Nephron progenitor cell (in vitro differentiated cells): ENCODE measurements around the gene IL1A.

Experiments used
- DNase-seq: peaks from one replicate; pipeline ENCODE4 v3.0.0; 2021
- H3K27ac Mint-ChIP-seq: 2 replicates; pipeline ENCODE4 v1.8.0; 2021; ENCODE audit warnings: mild to moderate bottlenecking, moderate library complexity, mixed read lengths
- H3K27me3 Mint-ChIP-seq: 2 replicates; pipeline ENCODE4 v1.8.0; 2021; ENCODE audit warnings: mild to moderate bottlenecking, low read depth, mixed read lengths; ENCODE audit not compliant: poor library complexity
- H3K36me3 Mint-ChIP-seq: 2 replicates; pipeline ENCODE4 v1.8.0; 2021; ENCODE audit warnings: low read depth, mixed read lengths
- H3K4me1 Mint-ChIP-seq: 2 replicates; pipeline ENCODE4 v1.8.0; 2021; ENCODE audit warnings: mixed read lengths
- H3K4me3 Mint-ChIP-seq: 2 replicates; pipeline ENCODE4 v1.8.0; 2021; ENCODE audit warnings: mild to moderate bottlenecking, moderate library complexity, mixed read lengths
- H3K9me3 Mint-ChIP-seq: 2 replicates; pipeline ENCODE4 v1.8.0; 2021; ENCODE audit warnings: mild to moderate bottlenecking, moderate library complexity, mixed read lengths
- TF ChIP-seq, protein P1 (sequence below): fragments of 200-600 bp; sonication (generic); IDR thresholded peaks from 2 replicates; pipeline ENCODE4 v1.5.0; 2021; ENCODE audit warnings: antibody characterized with exemption

The IL1A gene

DNA sequence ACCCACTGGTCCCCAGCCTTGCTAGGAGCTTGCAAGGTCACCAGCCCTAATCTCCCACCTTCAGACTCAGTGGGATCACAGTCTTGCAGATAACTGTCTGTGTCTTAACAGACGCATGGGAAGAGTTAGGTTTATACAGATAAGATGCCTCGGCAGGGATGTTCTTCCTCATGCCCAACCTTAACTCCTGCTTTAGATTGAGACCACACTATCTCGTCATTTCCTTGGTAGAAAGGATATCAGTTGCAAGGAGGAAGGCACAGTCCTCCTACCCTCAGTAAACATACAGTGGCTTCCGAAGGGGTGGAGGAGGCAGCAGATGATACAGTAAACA lies 56.3 kb downstream of the IL1A start:
- no peak for DNase-seq
- Mint-ChIP-seq H3K36me3 (no peaks in the 10 kb centered on the region), H3K27ac (no peak overlapping the region), H3K4me3 (no peak overlapping the region), H3K9me3 (no peaks in the 10 kb centered on the region), H3K27me3 (peaks cover 20% of the 10 kb centered on the region), H3K4me1 (no peaks in the 10 kb centered on the region)
- TF ChIP-seq, protein P1, sequence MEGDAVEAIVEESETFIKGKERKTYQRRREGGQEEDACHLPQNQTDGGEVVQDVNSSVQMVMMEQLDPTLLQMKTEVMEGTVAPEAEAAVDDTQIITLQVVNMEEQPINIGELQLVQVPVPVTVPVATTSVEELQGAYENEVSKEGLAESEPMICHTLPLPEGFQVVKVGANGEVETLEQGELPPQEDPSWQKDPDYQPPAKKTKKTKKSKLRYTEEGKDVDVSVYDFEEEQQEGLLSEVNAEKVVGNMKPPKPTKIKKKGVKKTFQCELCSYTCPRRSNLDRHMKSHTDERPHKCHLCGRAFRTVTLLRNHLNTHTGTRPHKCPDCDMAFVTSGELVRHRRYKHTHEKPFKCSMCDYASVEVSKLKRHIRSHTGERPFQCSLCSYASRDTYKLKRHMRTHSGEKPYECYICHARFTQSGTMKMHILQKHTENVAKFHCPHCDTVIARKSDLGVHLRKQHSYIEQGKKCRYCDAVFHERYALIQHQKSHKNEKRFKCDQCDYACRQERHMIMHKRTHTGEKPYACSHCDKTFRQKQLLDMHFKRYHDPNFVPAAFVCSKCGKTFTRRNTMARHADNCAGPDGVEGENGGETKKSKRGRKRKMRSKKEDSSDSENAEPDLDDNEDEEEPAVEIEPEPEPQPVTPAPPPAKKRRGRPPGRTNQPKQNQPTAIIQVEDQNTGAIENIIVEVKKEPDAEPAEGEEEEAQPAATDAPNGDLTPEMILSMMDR: no peak

DNA sequence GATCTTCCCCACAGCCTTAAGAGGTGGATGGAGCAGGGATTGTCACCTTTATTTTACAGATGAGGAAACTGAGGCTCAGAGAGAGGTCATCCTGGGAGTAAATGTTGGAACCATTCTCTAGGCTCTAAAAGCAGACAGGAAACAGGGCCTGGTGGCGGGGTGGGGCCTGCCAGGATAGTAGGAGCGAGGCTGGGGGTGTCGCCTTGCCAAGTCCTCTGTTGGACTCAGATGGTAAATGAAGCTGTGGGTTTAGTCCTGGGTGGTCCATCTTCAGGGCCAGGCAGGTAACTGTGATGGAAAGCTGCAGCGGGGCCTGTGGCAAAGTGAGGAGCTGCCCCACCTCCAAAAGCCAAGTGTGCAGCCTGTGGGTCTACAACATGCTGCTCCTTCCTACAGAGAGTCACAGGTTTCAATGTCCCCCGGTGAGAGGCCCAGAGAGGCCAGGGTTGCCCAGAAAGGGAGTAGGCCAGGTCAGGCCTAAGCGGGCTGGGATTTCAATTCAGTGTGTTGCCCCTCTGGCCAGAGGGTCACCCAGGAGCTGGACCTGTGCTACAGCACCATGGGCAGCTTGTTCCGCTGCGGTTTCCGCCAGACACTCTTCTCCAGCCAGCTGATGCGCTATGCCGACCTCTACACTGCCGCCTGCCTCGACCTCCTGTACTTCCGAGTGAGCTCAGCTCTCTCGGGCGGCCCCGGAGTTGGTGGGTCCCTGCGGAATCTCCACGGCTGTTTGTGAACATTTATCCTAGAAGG lies 56.8 kb downstream of the IL1A start:
- H3K36me3 Mint-ChIP-seq: no peaks in the 10 kb centered on the region
- no peaks in the 10 kb centered on the region for H3K9me3 Mint-ChIP-seq
- TF ChIP-seq, protein P1: no peak
- no peak for DNase-seq
- H3K27ac Mint-ChIP-seq: no peak overlapping the region
- no peaks in the 10 kb centered on the region for H3K4me1 Mint-ChIP-seq
- H3K27me3 Mint-ChIP-seq: peaks cover 20% of the 10 kb centered on the region
- H3K4me3 Mint-ChIP-seq: no peak overlapping the region

DNA sequence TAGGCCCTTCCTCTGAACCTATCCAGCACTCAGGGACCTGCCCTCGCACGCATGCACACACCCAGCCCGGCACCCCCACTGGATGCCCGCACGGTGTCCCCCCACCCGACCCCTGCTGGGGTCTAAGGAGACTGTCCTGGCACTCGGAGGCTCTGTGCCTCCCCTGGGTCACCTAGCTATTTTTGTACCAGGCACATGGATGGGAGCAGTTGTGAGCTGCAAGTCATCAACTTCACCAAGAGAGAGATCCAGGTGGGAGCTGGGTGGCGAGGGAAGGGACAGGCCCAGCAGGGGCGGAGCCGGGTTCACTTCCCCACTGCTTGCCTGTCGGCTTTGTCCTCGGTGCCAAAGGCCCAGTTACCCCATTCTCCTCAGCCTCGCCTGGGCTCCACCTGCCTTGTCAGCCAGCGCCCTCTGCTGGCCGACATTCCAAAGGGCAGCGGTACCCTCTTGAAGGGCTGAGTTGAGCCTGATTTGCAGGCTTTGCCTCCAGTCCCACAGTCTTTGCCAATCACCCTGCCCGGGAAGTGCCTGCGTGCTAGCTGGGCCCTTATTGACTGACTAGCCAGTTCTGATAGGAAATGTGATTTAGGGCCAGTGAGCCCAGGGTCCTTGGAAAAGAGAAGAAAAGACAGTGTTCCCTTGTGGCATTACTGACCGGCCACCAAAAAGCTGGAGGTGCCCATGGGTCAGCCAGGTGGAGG lies 57.7 kb downstream of the IL1A start:
- no peaks in the 10 kb centered on the region for H3K9me3 Mint-ChIP-seq
- H3K27me3 Mint-ChIP-seq: peaks cover 20% of the 10 kb centered on the region
- TF ChIP-seq, protein P1: peak; percentile 98
- H3K4me1 Mint-ChIP-seq: no peaks in the 10 kb centered on the region
- H3K36me3 Mint-ChIP-seq: no peaks in the 10 kb centered on the region
- no peak overlapping the region for H3K27ac Mint-ChIP-seq
- no peak overlapping the region for H3K4me3 Mint-ChIP-seq
- DNase-seq: peak; percentile 90

DNA sequence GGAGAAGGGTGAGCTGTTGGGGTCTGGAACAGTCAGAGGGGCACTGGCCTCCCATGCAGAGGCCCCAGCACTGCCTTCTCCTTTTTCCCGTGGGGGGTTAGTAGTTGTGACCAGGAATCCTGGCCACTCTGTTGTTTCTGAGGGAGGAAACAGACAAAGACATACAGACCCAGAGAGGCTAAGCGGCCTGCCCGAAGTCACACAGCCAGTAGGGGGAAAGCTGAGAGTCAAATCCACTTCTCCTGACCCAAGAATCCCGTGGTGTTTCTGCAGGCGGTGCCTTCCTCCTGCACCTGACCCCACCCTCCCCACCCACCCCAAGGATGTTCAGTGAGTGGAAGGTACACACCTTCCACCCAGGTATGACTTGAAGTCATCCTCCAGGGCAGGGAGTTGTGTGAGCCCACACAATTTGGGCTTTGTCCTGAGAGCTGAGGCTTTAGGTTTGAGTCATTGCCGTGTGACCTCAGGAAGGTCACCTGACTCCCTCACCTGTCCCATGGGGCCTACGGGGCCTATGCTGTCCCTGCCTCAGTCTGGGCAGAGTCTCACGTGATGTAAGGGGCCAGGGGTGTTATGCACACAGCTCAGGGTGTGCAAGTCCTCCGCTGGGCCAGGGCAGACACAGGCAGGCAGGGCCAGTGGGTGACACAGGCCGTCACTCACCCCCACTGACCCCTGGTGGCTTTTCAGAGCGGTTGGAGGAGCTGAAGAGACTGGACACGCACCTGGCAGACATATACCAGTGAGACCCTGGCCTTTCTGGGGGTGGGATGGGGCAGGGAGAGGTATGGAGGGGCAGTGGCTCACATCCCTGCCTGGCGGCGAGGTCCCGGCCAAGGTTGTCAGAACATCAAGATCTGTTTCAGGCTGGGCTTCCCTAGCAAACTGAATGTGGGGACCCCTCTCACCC lies 58.5 kb downstream of the IL1A start:
- H3K27me3 Mint-ChIP-seq: peaks cover 16% of the 10 kb centered on the region
- TF ChIP-seq, protein P1: no peak
- H3K36me3 Mint-ChIP-seq: no peaks in the 10 kb centered on the region
- H3K4me1 Mint-ChIP-seq: no peaks in the 10 kb centered on the region
- no peak overlapping the region for H3K27ac Mint-ChIP-seq
- H3K9me3 Mint-ChIP-seq: no peaks in the 10 kb centered on the region
- no peak for DNase-seq
- H3K4me3 Mint-ChIP-seq: no peak overlapping the region

DNA sequence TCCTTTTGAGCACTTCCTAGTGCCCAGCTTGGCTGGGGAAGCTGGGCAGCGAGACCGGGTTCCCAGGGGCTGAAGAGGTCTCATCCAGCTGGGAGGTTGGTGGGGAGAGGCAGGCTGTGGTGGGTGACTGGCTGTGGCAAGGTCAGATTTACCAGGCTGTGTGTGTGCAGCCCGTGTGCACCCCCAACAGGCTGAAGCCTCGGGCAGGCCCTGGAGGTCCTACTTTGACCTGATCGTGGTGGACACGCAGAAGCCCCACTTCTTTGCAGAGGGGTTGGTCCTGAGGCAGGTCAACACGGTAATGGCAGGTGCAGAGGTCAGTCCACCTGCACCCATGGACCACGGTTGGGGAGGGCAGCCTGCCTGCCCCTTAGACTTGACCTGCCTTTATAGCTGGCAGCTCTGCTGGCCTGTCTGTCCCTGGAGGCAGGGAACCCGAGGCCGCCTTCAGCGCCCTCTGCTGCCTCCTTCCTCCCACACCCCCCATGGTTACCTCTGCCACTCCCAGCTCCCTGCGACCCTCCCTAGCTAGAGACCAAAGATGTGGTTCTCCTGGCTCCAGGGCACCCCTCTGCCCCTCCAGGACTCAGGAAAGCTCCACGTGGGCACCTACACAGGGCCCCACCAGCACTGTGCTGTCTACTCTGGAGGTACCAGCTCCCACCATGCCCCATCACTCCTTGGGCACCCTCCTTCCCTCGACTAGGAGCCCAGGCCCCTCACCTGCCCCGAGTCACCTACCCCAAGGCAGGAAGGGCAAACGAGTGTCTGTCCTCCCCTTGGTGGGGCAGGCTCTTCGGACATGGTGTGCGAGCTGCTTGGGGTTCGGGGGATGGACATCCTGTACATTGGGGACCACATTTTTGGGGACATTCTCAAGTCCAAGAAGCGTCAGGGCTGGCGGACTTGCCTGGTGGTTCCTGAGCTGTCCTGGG lies 59.4 kb downstream of the IL1A start:
- DNase-seq: no peak

More for the DNA sequence above, 59.4 kb downstream of the IL1A start:
- no peaks in the 10 kb centered on the region for H3K9me3 Mint-ChIP-seq
- no peaks in the 10 kb centered on the region for H3K4me1 Mint-ChIP-seq
- no peaks in the 10 kb centered on the region for H3K36me3 Mint-ChIP-seq
- H3K4me3 Mint-ChIP-seq: no peak overlapping the region
- peaks cover 17% of the 10 kb centered on the region for H3K27me3 Mint-ChIP-seq
- H3K27ac Mint-ChIP-seq: no peak overlapping the region
- TF ChIP-seq, protein P1: no peak
